ENCODE measurements around the gene GNA15.
A peak's percentile ranks its signal among the peaks of the same experiment; 100 is the strongest.

Gene GNA15

GRCh38 chr19:3207461-3208242 is 71.8 kb downstream of the GNA15 start:
- Mint-ChIP-seq H3K36me3 (peaks cover 20% of the 10 kb centered on the region), H3K4me3 (no peak overlapping the region), H3K27ac (no peak overlapping the region), H3K4me1 (peaks cover 12% of the 10 kb centered on the region), H3K27me3 (peaks cover 9% of the 10 kb centered on the region), H3K9me3 (no peaks in the 10 kb centered on the region)
- ATAC-seq: no peak

GRCh38 chr19:3208317-3209207 is 72.7 kb downstream of the GNA15 start:
- Mint-ChIP-seq H3K9me3 (no peaks in the 10 kb centered on the region), H3K27me3 (peaks cover 9% of the 10 kb centered on the region), H3K27ac (no peak overlapping the region), H3K36me3 (peaks cover 24% of the 10 kb centered on the region), H3K4me3 (no peak overlapping the region), H3K4me1 (peaks cover 21% of the 10 kb centered on the region)
- ATAC-seq: no peak

DNA sequence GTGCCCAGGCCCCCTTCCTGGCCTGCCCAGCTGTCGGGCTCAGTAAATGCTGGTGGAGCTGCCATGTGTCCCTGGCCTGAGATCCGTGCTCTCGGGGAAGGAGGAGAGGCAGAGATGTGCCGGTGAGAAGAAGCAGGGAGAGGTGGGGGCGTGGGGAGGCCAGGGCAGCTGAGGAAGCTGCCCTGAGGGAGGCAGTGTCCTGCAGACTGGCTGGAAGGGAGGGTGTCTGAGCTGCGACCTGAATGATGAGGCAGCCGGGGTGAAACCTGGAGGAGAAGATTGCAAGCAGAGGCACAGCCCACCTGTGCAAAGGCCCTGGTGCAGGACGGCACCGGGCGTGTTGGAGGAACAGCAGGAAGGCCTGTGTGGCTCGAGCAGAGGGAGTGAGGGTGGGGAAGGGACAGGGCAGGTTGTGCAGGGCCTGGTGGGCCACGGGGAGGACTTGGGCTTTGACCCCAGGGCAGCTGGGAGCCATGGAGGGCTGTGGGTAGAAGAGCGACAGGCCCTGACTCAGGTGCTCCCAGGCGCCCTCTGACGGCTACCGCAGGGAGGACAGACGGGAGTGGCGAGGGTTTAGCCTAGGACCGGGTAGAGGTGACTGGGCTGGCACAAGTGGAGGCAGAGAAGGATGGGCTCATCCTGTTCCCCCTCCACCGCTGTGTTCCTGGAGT is 74.6 kb downstream of the GNA15 start:
- no peaks in the 10 kb centered on the region for H3K9me3 Mint-ChIP-seq
- H3K27ac Mint-ChIP-seq: peak overlapping the region; percentile 20

GRCh38 chr19:3211191-3211590 is 75.4 kb downstream of the GNA15 start:
- H3K27ac Mint-ChIP-seq: no peak overlapping the region
- H3K36me3 Mint-ChIP-seq: peaks cover 24% of the 10 kb centered on the region
- no peak overlapping the region for H3K4me3 Mint-ChIP-seq
- H3K9me3 Mint-ChIP-seq: no peaks in the 10 kb centered on the region
- peaks cover 25% of the 10 kb centered on the region for H3K4me1 Mint-ChIP-seq
- peaks cover 9% of the 10 kb centered on the region for H3K27me3 Mint-ChIP-seq
- ATAC-seq: no peak

More for the DNA sequence above, 74.6 kb downstream of the GNA15 start:
- Mint-ChIP-seq H3K4me1 (peaks cover 25% of the 10 kb centered on the region), H3K36me3 (peaks cover 24% of the 10 kb centered on the region), H3K4me3 (no peak overlapping the region), H3K27me3 (peaks cover 9% of the 10 kb centered on the region)
- peak; percentile 74 for ATAC-seq

- H3K36me3 Mint-ChIP-seq: peaks cover 17% of the 10 kb centered on the region
- H3K27me3 Mint-ChIP-seq: peaks cover 9% of the 10 kb centered on the region
- H3K4me1 Mint-ChIP-seq: peaks cover 25% of the 10 kb centered on the region
- ATAC-seq: no peak
- no peak overlapping the region for H3K4me3 Mint-ChIP-seq
- H3K9me3 Mint-ChIP-seq: no peaks in the 10 kb centered on the region
- no peak overlapping the region for H3K27ac Mint-ChIP-seq
These were observed 77.3 kb downstream of the GNA15 start for GRCh38 chr19:3213159-3213558.

Measured in stimulated activated memory B cell treated with anti-CD40 and anti-IgM and Interleukin-4, amounts not matched to agents 10 μg/mL and 1 μg/mL and 100 μg/mL, for 72 hours (primary cell).